Hepatocyte (in vitro differentiated cells): ENCODE results near the gene FASTKD1.
"Not testable (repeated sequence)": the region's sequence is repeated elsewhere in the genome, so short reads cannot be mapped to it uniquely, and the experiment has no call there.

Source experiments
- EZH2phosphoT487 ChIP-seq: fragments of 200-600 bp; sonication (generic); IDR thresholded peaks from one replicate; pipeline ENCODE4 v1.6.1; 2018; ENCODE audit warnings: antibody characterized with exemption, mild to moderate bottlenecking, low read depth, moderate library complexity; ENCODE audit not compliant: unreplicated experiment, severe bottlenecking
- TF ChIP-seq, protein P1 (sequence below): fragments of 200-600 bp; sonication (generic); IDR thresholded peaks from 2 replicates; pipeline ENCODE4 v1.5.1; 2016; ENCODE audit warnings: antibody characterized with exemption, mild to moderate bottlenecking; ENCODE audit not compliant: poor library complexity

DNA sequence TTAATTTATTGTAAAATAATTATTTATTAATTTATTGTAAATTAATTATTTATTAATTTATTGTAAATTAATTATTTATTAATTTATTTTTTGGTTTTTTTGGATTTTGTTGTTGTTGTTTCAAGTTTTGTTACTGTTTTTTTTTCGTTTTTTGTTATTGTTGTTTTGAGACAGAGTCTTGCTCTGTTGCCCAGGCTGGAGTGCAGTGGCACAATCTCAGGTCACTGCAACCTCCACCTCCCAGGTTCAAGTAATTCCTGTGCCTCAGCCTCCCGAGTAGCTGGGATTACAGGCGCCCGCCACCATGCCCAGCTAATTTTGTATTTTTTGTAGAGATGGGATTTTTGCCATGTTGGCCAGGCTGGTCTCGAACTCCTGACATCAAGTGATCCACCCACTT, 11.6 kb downstream of the FASTKD1 start:
- TF ChIP-seq EZH2phosphoT487: not testable (repeated sequence)
- TF ChIP-seq, protein P1, sequence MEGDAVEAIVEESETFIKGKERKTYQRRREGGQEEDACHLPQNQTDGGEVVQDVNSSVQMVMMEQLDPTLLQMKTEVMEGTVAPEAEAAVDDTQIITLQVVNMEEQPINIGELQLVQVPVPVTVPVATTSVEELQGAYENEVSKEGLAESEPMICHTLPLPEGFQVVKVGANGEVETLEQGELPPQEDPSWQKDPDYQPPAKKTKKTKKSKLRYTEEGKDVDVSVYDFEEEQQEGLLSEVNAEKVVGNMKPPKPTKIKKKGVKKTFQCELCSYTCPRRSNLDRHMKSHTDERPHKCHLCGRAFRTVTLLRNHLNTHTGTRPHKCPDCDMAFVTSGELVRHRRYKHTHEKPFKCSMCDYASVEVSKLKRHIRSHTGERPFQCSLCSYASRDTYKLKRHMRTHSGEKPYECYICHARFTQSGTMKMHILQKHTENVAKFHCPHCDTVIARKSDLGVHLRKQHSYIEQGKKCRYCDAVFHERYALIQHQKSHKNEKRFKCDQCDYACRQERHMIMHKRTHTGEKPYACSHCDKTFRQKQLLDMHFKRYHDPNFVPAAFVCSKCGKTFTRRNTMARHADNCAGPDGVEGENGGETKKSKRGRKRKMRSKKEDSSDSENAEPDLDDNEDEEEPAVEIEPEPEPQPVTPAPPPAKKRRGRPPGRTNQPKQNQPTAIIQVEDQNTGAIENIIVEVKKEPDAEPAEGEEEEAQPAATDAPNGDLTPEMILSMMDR: not testable (repeated sequence)
